WTC11 (cell line): ENCODE measurements around the gene LGR4. TPM values are rescaled to one million over a fixed set of nuclear protein-coding genes. Genes with fewer than 3 reads are reported as not detected.
"Not testable (repeated sequence)": the region's sequence is repeated elsewhere in the genome, so short reads cannot be mapped to it uniquely, and the experiment has no call there.

Source experiments
- ATAC-seq: fragments of 200-7000 bp; cut with Tn5 transposase; 2 replicates; pipeline ENCODE4 v1.10.0; 2021; ENCODE audit warnings: mild to moderate bottlenecking, moderate library complexity
- CTCF ChIA-PET: fragments of 300-600 bp; sonication (Branson Sonifier 250); formaldehyde crosslinking; loops from one replicate; lab custom pipeline; 2021; ENCODE audit warnings: antibody characterized with exemption; lab: Charles Lee
- POLR2A ChIA-PET: fragments of 350-600 bp; sonication (Branson Sonifier 250); formaldehyde crosslinking; loops from one replicate; lab custom pipeline; 2021; ENCODE audit warnings: antibody characterized with exemption; lab: Charles Lee
- DNase-seq: peaks from one replicate; pipeline ENCODE4 v3.0.0; 2021; ENCODE audit warnings: low spot score
- H3K27ac Mint-ChIP-seq: 2 replicates; pipeline ENCODE4 v1.8.0; 2021; ENCODE audit warnings: mixed read lengths
- H3K27me3 Mint-ChIP-seq: 2 replicates; pipeline ENCODE4 v1.8.0; 2021; ENCODE audit warnings: low read depth, mild to moderate bottlenecking, moderate library complexity, mixed read lengths
- H3K36me3 Mint-ChIP-seq: 2 replicates; pipeline ENCODE4 v1.8.0; 2021; ENCODE audit warnings: mixed read lengths
- H3K4me1 Mint-ChIP-seq: 2 replicates; pipeline ENCODE4 v1.8.0; 2022; ENCODE audit warnings: mixed read lengths
- H3K4me3 Mint-ChIP-seq: 2 replicates; pipeline ENCODE4 v1.8.0; 2021; ENCODE audit warnings: mild to moderate bottlenecking, moderate library complexity, mixed read lengths
- H3K9me3 Mint-ChIP-seq: 2 replicates; pipeline ENCODE4 v1.8.0; 2021; ENCODE audit warnings: mixed read lengths
- CBFB ChIP-seq: sonication (generic); formaldehyde crosslinking; IDR thresholded peaks from 2 replicates; pipeline ENCODE4 v1.8.1; 2022; ENCODE audit warnings: mild to moderate bottlenecking, low read depth, missing genetic modification reagents
- FOXK1 ChIP-seq: sonication (generic); formaldehyde crosslinking; IDR thresholded peaks from 2 replicates; pipeline ENCODE4 v1.8.0; 2022; ENCODE audit warnings: mild to moderate bottlenecking, moderate library complexity, missing genetic modification reagents
- FOXP4 ChIP-seq: sonication (generic); formaldehyde crosslinking; IDR thresholded peaks from 2 replicates; pipeline ENCODE4 v1.8.0; 2022; ENCODE audit warnings: mild to moderate bottlenecking, missing genetic modification reagents
- GABPB1 ChIP-seq: sonication (generic); formaldehyde crosslinking; IDR thresholded peaks from 2 replicates; pipeline ENCODE4 v1.8.1; 2023; ENCODE audit warnings: mild to moderate bottlenecking, missing genetic modification reagents
- HMGA2 ChIP-seq: fragments of 250-450 bp; sonication (Bioruptor Pico); IDR thresholded peaks from 2 replicates; pipeline ENCODE4 v1.4.0; 2021; ENCODE audit warnings: mild to moderate bottlenecking, moderate library complexity
- JAZF1 ChIP-seq: fragments of 250-450 bp; sonication (Bioruptor Pico); IDR thresholded peaks from 2 replicates; pipeline ENCODE4 v1.9.0; 2021; ENCODE audit warnings: moderate library complexity, mild to moderate bottlenecking, inconsistent platforms
- JUN ChIP-seq: sonication (generic); formaldehyde crosslinking; IDR thresholded peaks from 2 replicates; pipeline ENCODE4 v1.8.0; 2023; ENCODE audit warnings: mild to moderate bottlenecking, missing genetic modification reagents
- MAX ChIP-seq: sonication (generic); formaldehyde crosslinking; IDR thresholded peaks from 2 replicates; pipeline ENCODE4 v1.8.0; 2022; ENCODE audit warnings: mild to moderate bottlenecking, missing genetic modification reagents
- MYBL2 ChIP-seq: sonication (generic); formaldehyde crosslinking; IDR thresholded peaks from 2 replicates; pipeline ENCODE4 v1.8.1; 2023; ENCODE audit warnings: mild to moderate bottlenecking, moderate library complexity, missing genetic modification reagents
- NR1H2 ChIP-seq: sonication (generic); formaldehyde crosslinking; IDR thresholded peaks from 2 replicates; pipeline ENCODE4 v1.9.0; 2021; ENCODE audit warnings: mild to moderate bottlenecking, moderate library complexity, missing genetic modification reagents
- NR3C1 ChIP-seq: sonication (generic); formaldehyde crosslinking; conservative IDR thresholded peaks from 2 replicates; pipeline ENCODE4 v1.8.1; 2023; ENCODE audit warnings: low read depth, mild to moderate bottlenecking, missing genetic modification reagents
- USF2 ChIP-seq: sonication (generic); formaldehyde crosslinking; IDR thresholded peaks from 2 replicates; pipeline ENCODE4 v1.8.1; 2023; ENCODE audit warnings: mild to moderate bottlenecking, missing genetic modification reagents, moderate library complexity
- ZBTB21 ChIP-seq: sonication (generic); formaldehyde crosslinking; IDR thresholded peaks from 2 replicates; pipeline ENCODE4 v1.8.1; 2023; ENCODE audit warnings: mild to moderate bottlenecking, missing genetic modification reagents, borderline replicate concordance
- ZNF219 ChIP-seq: sonication (generic); formaldehyde crosslinking; IDR thresholded peaks from 2 replicates; pipeline ENCODE4 v1.8.0; 2023; ENCODE audit warnings: missing genetic modification reagents, mild to moderate bottlenecking, borderline replicate concordance
- ZNF263 ChIP-seq: sonication (generic); formaldehyde crosslinking; IDR thresholded peaks from 2 replicates; pipeline ENCODE4 v1.8.1; 2022; ENCODE audit warnings: low read depth, mild to moderate bottlenecking, moderate library complexity, missing genetic modification reagents
- ZNF317 ChIP-seq: sonication (generic); formaldehyde crosslinking; IDR thresholded peaks from 2 replicates; pipeline ENCODE4 v1.8.1; 2023; ENCODE audit warnings: low read depth, mild to moderate bottlenecking, moderate library complexity, missing genetic modification reagents, borderline replicate concordance
- ZNF423 ChIP-seq: fragments of 250-450 bp; sonication (Bioruptor Pico); IDR thresholded peaks from 2 replicates; pipeline ENCODE4 v2.1.2; 2022; ENCODE audit warnings: mild to moderate bottlenecking, moderate library complexity
- total RNA-seq: library from RNA; stranded (reverse); gene quantifications from 3 replicates; pipeline ENCODE4 v1.2.3, GENCODE V29; 2021

The LGR4 gene
- total RNA-seq, 1 experiment from 2014 or later, result 53.8 TPM

GRCh38 chr11:27452147-27452546, 20.4 kb downstream of the LGR4 start:
- ChIA-PET POLR2A (interaction anchor here (1.0 kb wide), 1 partner anchor 20 kb away, joined by 5 read pairs; the partner anchor contains the start of gene LGR4), CTCF (no interaction called here)
- DNase-seq (no peak), ATAC-seq (no peak)
- peaks cover 63% of the 10 kb centered on the region for H3K4me1 Mint-ChIP-seq
- no peaks in the 10 kb centered on the region for H3K27me3 Mint-ChIP-seq
- H3K36me3 Mint-ChIP-seq, result peaks cover 31% of the 10 kb centered on the region
- peak overlapping the region; percentile 64 for H3K27ac Mint-ChIP-seq
- no peak overlapping the region for H3K4me3 Mint-ChIP-seq
- TF ChIP-seq GABPB1 (CRISPR knock-in tag) (peak; percentile 49; the same call in 1 of the 2 replicates), FOXK1 (CRISPR knock-in tag) (no peak), MYBL2 (CRISPR knock-in tag) (no peak), ZNF263 (no peak), HMGA2 (no peak)
- TF ChIP-seq, all 79 proteins: peak for 1
- peaks cover 22% of the 10 kb centered on the region for H3K9me3 Mint-ChIP-seq

- H3K4me1 Mint-ChIP-seq, result peaks cover 55% of the 10 kb centered on the region
- no peak overlapping the region for H3K4me3 Mint-ChIP-seq
- TF ChIP-seq ZNF219 (CRISPR knock-in tag), result no peak
- TF ChIP-seq CBFB (CRISPR knock-in tag), result no peak
- TF ChIP-seq USF2 (CRISPR knock-in tag), result no peak
- TF ChIP-seq NR3C1 (CRISPR knock-in tag), result no peak
- TF ChIP-seq NR1H2 (CRISPR knock-in tag), result no peak
- TF ChIP-seq FOXP4 (CRISPR knock-in tag), result no peak
- no peak for TF ChIP-seq JUN
- TF ChIP-seq MAX (CRISPR knock-in tag), result no peak
- TF ChIP-seq ZBTB21 (CRISPR knock-in tag), result no peak
- TF ChIP-seq ZNF423 (CRISPR knock-in tag), result no peak
- TF ChIP-seq ZNF317 (CRISPR knock-in tag), result no peak
- no peak for TF ChIP-seq JAZF1 (CRISPR knock-in tag)
- H3K27me3 Mint-ChIP-seq, result no peaks in the 10 kb centered on the region
- peaks cover 22% of the 10 kb centered on the region for H3K9me3 Mint-ChIP-seq
- DNase-seq, result no peak
- ChIA-PET CTCF (no interaction called here), POLR2A (no interaction called here)
- H3K36me3 Mint-ChIP-seq, result peaks cover 31% of the 10 kb centered on the region
- ATAC-seq, result no peak
- peak overlapping the region; percentile 42; the same call in 1 of the 2 replicates for H3K27ac Mint-ChIP-seq
These were observed 21.2 kb downstream of the LGR4 start for GRCh38 chr11:27451244-27451965.

- H3K4me3 Mint-ChIP-seq, DNase-seq, POLR2A ChIA-PET, H3K27ac Mint-ChIP-seq, H3K9me3 Mint-ChIP-seq, ATAC-seq, H3K27me3 Mint-ChIP-seq: not testable (repeated sequence)
- peaks cover 14% of the 10 kb centered on the region for H3K36me3 Mint-ChIP-seq
- peaks cover 60% of the 10 kb centered on the region for H3K4me1 Mint-ChIP-seq
- CTCF ChIA-PET, result interaction anchor here (1.0 kb wide), 2 partner anchors 12 to 38 kb away, joined by 3 to 5 read pairs; no protein-coding TSS in a partner anchor
These were observed 24.4 kb downstream of the LGR4 start for GRCh38 chr11:27448184-27448540.
